MCF 10A (cell line): Measurements from ENCODE around the gene SCG2. TPM values are rescaled to one million over a fixed set of nuclear protein-coding genes. Genes with fewer than 3 reads are reported as not detected.

Experiments
- BruUV-seq: library from RNA; stranded (reverse); fragments of 400-500 nt; replicated peaks from 2 replicates; lab custom pipeline; 2021; lab: Mats Ljungman, UMichigan
- CTCF ChIA-PET: fragments of 300-600 bp; sonication (Branson Sonifier 250); formaldehyde crosslinking; extraction: SDS; loops from one replicate; lab custom pipeline; 2021; ENCODE audit warnings: antibody characterized with exemption, inconsistent platforms; lab: Yijun Ruan, JAX
- POLR2A ChIA-PET: fragments of 300-600, 350-650 bp; sonication (Branson Sonifier 250); formaldehyde crosslinking; extraction: SDS; loops from one replicate; lab custom pipeline; 2020; ENCODE audit warnings: antibody characterized with exemption, inconsistent platforms; lab: Yijun Ruan, JAX
- DNase-seq: peaks from one replicate; pipeline ENCODE4 v3.0.0-alpha.2; 2018; ENCODE audit not compliant: unreplicated experiment
- H3K27ac Mint-ChIP-seq: one replicate; pipeline ENCODE4 v1.8.0; 2022; ENCODE audit warnings: mild to moderate bottlenecking, low read depth, mixed read lengths; ENCODE audit not compliant: unreplicated experiment
- H3K27me3 Mint-ChIP-seq: one replicate; pipeline ENCODE4 v1.8.0; 2022; ENCODE audit warnings: mixed read lengths; ENCODE audit not compliant: insufficient read depth, unreplicated experiment
- H3K36me3 Mint-ChIP-seq: one replicate; pipeline ENCODE4 v1.8.0; 2022; ENCODE audit warnings: mild to moderate bottlenecking, moderate library complexity, mixed read lengths; ENCODE audit not compliant: insufficient read depth, unreplicated experiment
- H3K4me1 Mint-ChIP-seq: one replicate; pipeline ENCODE4 v1.8.0; 2022; ENCODE audit warnings: mixed read lengths; ENCODE audit not compliant: insufficient read depth, unreplicated experiment
- H3K4me3 Mint-ChIP-seq: one replicate; pipeline ENCODE4 v1.8.0; 2022; ENCODE audit warnings: mild to moderate bottlenecking, moderate library complexity, mixed read lengths; ENCODE audit not compliant: unreplicated experiment
- H3K9me3 Mint-ChIP-seq: one replicate; pipeline ENCODE4 v1.8.0; 2022; ENCODE audit warnings: mixed read lengths; ENCODE audit not compliant: unreplicated experiment
- intact Hi-C: fragments of 100-400 bp; cut with micrococcal nuclease; formaldehyde crosslinking; loops from 2 replicates; pipeline ENCODE4 v1.14.1; 2022
- total RNA-seq: library from RNA; stranded (reverse); gene quantifications from 2 replicates; pipeline ENCODE4 v1.2.3, GENCODE V29; 2022
- TF ChIP-seq, protein P1 (sequence below): fragments of 200-600 bp; IDR thresholded peaks from one replicate; pipeline ENCODE4 v1.8.0; 2022; ENCODE audit warnings: antibody characterized with exemption, mild to moderate bottlenecking; ENCODE audit not compliant: unreplicated experiment

Gene SCG2
- total RNA-seq, 1 experiment from 2014 or later = 0.84 TPM

DNA sequence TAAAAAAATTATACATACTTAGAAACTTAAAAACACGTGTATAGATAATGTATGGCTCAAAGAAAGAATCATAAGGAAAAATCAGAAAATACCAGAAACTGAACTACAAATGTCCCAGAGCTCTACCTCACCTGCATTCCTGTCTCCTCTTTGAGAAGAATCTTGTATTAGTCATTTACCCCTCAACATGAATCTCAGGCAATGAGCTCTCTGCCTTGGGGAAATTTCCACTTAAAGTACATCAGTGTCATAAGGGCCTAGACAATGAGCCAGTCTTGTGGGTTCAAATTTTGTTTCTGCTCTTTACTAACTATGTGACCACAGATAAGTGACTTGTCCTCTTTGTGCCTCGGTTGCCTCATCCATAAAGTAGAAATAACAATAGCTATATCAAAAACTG, 40.1 kb downstream of the SCG2 start:
- DNase-seq = no peak
- no peaks in the 10 kb centered on the region for H3K36me3 Mint-ChIP-seq
- POLR2A ChIA-PET = interaction anchor here (1.0 kb wide), 1 partner anchor 20 kb away, joined by 3 read pairs; no protein-coding TSS in a partner anchor
- TF ChIP-seq, protein P1, sequence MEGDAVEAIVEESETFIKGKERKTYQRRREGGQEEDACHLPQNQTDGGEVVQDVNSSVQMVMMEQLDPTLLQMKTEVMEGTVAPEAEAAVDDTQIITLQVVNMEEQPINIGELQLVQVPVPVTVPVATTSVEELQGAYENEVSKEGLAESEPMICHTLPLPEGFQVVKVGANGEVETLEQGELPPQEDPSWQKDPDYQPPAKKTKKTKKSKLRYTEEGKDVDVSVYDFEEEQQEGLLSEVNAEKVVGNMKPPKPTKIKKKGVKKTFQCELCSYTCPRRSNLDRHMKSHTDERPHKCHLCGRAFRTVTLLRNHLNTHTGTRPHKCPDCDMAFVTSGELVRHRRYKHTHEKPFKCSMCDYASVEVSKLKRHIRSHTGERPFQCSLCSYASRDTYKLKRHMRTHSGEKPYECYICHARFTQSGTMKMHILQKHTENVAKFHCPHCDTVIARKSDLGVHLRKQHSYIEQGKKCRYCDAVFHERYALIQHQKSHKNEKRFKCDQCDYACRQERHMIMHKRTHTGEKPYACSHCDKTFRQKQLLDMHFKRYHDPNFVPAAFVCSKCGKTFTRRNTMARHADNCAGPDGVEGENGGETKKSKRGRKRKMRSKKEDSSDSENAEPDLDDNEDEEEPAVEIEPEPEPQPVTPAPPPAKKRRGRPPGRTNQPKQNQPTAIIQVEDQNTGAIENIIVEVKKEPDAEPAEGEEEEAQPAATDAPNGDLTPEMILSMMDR = no peak
- no TSS peak for BruUV-seq
- H3K9me3 Mint-ChIP-seq = no peaks in the 10 kb centered on the region
- no peaks in the 10 kb centered on the region for H3K27me3 Mint-ChIP-seq
- no peak overlapping the region for H3K27ac Mint-ChIP-seq
- H3K4me3 Mint-ChIP-seq = no peak overlapping the region
- intact Hi-C loops = loop anchor here (5.0 kb wide), 1 partner anchor 40 kb away; the partner anchor contains the start of gene SCG2
- CTCF ChIA-PET = interaction anchor here (0.6 kb wide), 1 partner anchor 23 kb away, joined by 4 read pairs; no protein-coding TSS in a partner anchor
- peaks cover 19% of the 10 kb centered on the region for H3K4me1 Mint-ChIP-seq

DNA sequence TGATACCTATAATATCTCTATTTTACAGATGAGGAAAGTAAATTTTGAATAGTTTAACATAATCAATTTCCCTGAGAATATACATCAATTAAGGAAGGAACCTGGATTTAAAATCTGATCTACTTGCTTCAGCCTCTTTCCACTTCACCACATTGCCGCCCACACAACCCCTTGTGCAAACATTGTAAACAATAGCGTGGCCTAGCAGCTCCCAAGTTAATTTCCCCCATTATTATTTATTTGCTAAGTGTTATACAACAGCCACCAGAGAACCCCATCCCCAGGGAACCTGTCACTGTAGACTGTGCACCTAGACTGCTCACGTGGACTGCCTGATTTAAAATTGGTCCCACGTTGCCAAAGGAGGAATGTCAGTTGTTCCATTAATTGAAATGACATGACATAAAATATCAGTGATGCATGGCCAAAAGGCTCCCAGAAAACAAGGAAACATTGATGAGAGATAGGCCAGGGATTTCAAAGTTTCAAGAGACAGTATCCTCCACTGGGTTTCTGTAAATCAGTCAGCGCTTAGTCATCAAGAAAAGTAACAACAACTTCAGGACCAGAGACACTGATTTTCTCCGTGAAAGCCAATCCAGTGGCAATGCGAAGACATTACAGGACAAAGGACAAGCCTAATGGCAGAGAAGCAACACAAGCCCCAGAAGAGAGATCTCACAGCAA, 41.3 kb downstream of the SCG2 start:
- intact Hi-C loops = loop anchor here (5.0 kb wide), 1 partner anchor 41 kb away; the partner anchor contains the start of gene SCG2
- CTCF ChIA-PET = no interaction called here

DNA sequence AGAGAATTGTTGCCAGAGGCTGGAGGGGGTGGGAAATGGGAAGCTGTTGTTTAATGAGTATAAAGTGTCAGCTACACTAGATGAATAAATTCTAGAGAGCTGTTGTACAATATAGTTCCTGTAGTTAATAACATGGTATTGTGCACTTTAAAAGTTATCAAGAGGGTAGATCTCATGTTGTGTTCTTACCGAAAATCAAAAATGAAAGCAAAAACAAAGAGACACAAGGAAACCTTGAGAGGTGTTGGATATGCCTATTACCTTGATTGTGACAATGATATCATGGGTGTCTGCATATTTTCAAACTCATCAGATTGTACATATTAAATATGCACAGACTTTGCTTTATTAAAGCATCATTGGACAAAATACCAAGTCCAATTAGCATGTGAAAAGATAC, 43.2 kb downstream of the SCG2 start:
- no peaks in the 10 kb centered on the region for H3K36me3 Mint-ChIP-seq
- H3K9me3 Mint-ChIP-seq = no peaks in the 10 kb centered on the region
- BruUV-seq = no TSS peak
- intact Hi-C loops = no loop called here
- no peak for DNase-seq
- ChIA-PET CTCF (interaction anchor here (1.0 kb wide), 1 partner anchor 9 kb away, joined by 4 read pairs; no protein-coding TSS in a partner anchor), POLR2A (interaction anchor here (0.6 kb wide), 1 partner anchor 161 kb away, joined by 3 read pairs; no protein-coding TSS in a partner anchor)
- H3K4me3 Mint-ChIP-seq = no peak overlapping the region
- no peaks in the 10 kb centered on the region for H3K27me3 Mint-ChIP-seq
- H3K27ac Mint-ChIP-seq = no peak overlapping the region
- H3K4me1 Mint-ChIP-seq = peaks cover 19% of the 10 kb centered on the region
- TF ChIP-seq, protein P1 = no peak

More for the DNA sequence above, 41.3 kb downstream of the SCG2 start:
- no TSS peak for BruUV-seq
- peaks cover 19% of the 10 kb centered on the region for H3K4me1 Mint-ChIP-seq
- no peaks in the 10 kb centered on the region for H3K36me3 Mint-ChIP-seq
- H3K27me3 Mint-ChIP-seq = no peaks in the 10 kb centered on the region
- peak; percentile 43 for DNase-seq
- POLR2A ChIA-PET = interaction anchor here (0.6 to 1.4 kb wide), 3 partner anchors 12 to 385 kb away, joined by 3 to 7 read pairs (median 3); no protein-coding TSS in a partner anchor
- no peak overlapping the region for H3K27ac Mint-ChIP-seq
- H3K4me3 Mint-ChIP-seq = no peak overlapping the region
- TF ChIP-seq, protein P1 = no peak
- H3K9me3 Mint-ChIP-seq = no peaks in the 10 kb centered on the region

DNA sequence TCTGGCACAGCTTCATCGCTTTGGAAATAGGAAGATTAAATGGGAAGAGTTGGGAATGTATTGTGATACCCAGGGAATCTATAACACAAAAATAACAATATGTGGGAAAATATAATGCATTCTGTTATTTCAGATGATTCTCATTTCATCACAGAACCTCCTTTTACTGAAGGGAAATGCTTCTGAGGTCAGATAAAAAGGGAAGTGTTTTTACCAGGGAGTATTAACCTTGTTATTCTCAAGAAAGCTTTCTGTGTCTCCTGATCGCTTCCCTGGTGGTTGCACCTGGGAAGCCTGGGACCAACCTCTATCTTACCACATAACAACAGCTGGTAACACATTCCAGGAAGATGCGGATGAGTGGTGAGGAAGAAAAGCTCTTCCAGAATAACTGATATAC, 47.2 kb downstream of the SCG2 start:
- no peaks in the 10 kb centered on the region for H3K9me3 Mint-ChIP-seq
- no peaks in the 10 kb centered on the region for H3K27me3 Mint-ChIP-seq
- peaks cover 6% of the 10 kb centered on the region for H3K4me1 Mint-ChIP-seq
- CTCF ChIA-PET = no interaction called here
- POLR2A ChIA-PET = interaction anchor here (0.7 kb wide), 1 partner anchor 230 kb away, joined by 3 read pairs; no protein-coding TSS in a partner anchor
- DNase-seq = no peak
- no peak overlapping the region for H3K4me3 Mint-ChIP-seq
- TF ChIP-seq, protein P1 = no peak
- intact Hi-C loops = no loop called here
- H3K27ac Mint-ChIP-seq = no peak overlapping the region
- BruUV-seq = no TSS peak
- H3K36me3 Mint-ChIP-seq = no peaks in the 10 kb centered on the region
